HG03521 (cell line): ENCODE data around the gene NLRP9.

Experiments used
- ATAC-seq: cut with Tn5 transposase; IDR thresholded peaks from one replicate; pipeline ENCODE4 v1.9.1; 2021; ENCODE audit warnings: mild to moderate bottlenecking, moderate library complexity; ENCODE audit not compliant: unreplicated experiment

Gene NLRP9

GRCh38 chr19:55704494-55705245 is 33.5 kb downstream of the NLRP9 start:
- ATAC-seq, result no peak

- ATAC-seq, result no peak
Measured at GRCh38 chr19:55703790-55704215, 34.4 kb downstream of the NLRP9 start.

GRCh38 chr19:55702131-55702627 is 36.0 kb downstream of the NLRP9 start:
- no peak for ATAC-seq

- no peak for ATAC-seq
Measured at GRCh38 chr19:55700813-55701212, 37.4 kb downstream of the NLRP9 start.

GRCh38 chr19:55699221-55699620 is 39.0 kb downstream of the NLRP9 start:
- ATAC-seq, result no peak

- no peak for ATAC-seq
Measured at GRCh38 chr19:55698256-55698655, 39.9 kb downstream of the NLRP9 start.

- ATAC-seq, result no peak
Measured at GRCh38 chr19:55697698-55698097, 40.5 kb downstream of the NLRP9 start.

- no peak for ATAC-seq
Measured at GRCh38 chr19:55697069-55697440, 41.1 kb downstream of the NLRP9 start.

GRCh38 chr19:55696301-55697068 is 41.7 kb downstream of the NLRP9 start:
- ATAC-seq, result no peak

- no peak for ATAC-seq
Measured at GRCh38 chr19:55695511-55696290, 42.5 kb downstream of the NLRP9 start.

- ATAC-seq, result no peak
Measured at GRCh38 chr19:55694656-55695491, 43.3 kb downstream of the NLRP9 start.

GRCh38 chr19:55694241-55694655 is 44.0 kb downstream of the NLRP9 start:
- ATAC-seq, result no peak

- ATAC-seq, result no peak
Measured at GRCh38 chr19:55693336-55693974, 44.7 kb downstream of the NLRP9 start.

GRCh38 chr19:55692681-55693081 is 45.5 kb downstream of the NLRP9 start:
- ATAC-seq, result no peak

- no peak for ATAC-seq
Measured at GRCh38 chr19:55691561-55692481, 46.4 kb downstream of the NLRP9 start.

GRCh38 chr19:55690769-55691545 is 47.2 kb downstream of the NLRP9 start:
- no peak for ATAC-seq

GRCh38 chr19:55690109-55690768 is 48.0 kb downstream of the NLRP9 start:
- ATAC-seq, result no peak
